ENCODE data around the gene TMEM19.
"Not testable (repeated sequence)": the region's sequence is repeated elsewhere in the genome, so short reads cannot be mapped to it uniquely, and the experiment has no call there.

The TMEM19 gene

GRCh38 chr12:71666259-71666658 is 19.6 kb upstream of the TMEM19 start:
- DNase-seq, result no peak

DNA sequence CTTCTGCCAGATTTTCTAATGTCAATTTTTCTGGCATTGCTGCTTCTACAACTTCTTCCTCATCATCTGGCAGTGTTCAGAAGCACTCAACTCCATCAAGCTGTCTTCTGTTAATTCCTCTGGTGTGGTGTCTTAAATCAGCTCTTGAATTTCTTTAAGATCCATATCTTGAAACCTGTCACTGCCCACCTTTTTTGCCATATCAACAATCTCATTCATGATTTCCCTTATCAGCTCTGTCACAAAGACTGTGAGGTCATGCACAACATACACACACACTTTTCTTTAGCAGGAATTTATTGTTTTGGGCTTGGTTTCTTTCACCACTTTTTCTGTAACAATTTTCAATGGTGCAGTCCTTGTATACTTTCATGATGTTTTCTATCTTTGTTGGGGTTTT is 14.6 kb upstream of the TMEM19 start:
- no peak for DNase-seq

DNA sequence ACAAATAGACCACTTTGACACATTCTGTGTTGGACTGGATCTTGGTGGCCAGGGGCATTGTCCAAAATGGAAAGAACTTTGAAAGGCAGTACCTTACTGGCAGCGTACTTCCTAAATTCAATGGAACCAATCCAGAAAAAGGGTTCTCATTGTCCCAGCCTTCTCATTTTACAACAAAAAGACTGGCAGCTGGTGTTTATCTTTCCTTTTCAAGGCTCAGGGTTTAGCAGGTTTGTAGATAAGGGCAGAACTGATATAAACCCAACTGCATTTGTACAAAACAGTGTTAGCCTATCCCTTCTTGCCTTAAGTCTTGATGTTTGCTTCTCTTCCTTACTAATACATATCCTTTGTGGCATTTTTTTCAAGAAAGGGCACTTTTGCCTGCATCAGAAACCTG is 14.1 kb upstream of the TMEM19 start:
- no peak for DNase-seq

DNA sequence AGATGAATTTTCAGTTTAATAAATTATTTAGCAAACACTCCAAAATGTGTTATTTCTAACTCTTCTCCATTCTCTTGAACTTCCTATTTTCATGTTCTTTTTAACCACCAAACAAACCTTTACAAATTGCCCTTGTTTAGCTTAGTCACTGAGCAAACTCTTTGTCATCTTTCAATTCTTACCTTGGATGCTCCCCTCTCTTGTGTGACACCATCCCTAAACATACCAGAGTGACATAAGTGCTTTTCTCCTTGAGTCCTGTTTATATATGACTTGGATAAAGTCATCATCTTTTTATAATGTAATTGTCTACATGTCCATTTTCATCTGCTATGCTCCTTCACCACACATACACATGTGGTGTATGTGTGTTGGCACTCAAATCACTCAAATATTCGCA is 3.4 kb upstream of the TMEM19 start:
- no peak for DNase-seq

- no peak for DNase-seq
Measured at GRCh38 chr12:71683633-71684032, 2.2 kb upstream of the TMEM19 start.

DNA sequence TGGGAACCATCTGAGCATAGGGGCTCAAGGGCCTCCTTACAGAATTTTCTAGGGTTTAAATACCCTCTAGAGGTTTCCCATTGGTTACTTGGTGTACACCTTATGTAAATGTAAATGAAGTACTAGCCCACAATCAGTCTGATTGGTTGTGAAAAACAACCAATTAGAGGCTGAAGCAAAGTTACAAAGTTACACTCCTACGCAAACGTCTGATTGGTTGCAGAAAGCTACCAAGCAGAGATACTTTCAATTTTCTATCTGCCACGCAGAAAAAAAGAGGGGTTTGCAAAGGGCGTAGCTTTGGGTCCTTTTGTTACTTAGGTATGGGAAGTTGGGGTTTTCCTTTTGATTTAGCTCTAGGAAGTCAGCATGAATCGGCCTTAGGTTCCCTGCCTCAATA is 1.8 kb upstream of the TMEM19 start:
- no peak for DNase-seq

- DNase-seq, result no peak
Measured at GRCh38 chr12:71685312-71685906, 473 bp upstream of the TMEM19 start.

DNA sequence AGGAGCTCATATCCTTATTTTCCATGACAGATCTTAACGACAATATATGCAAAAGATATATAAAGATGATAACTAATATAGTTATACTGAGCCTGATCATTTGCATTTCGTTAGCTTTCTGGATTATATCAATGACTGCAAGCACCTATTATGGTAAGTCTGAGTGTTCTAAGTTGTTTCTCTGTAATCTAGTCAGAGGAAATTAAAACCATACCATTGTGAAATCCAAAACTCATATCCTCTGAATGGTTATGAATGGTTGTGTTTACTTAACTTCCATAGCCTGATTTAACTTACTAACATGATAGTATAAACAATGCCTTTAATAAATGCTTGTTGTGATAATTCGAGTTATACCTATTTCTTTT is 760 bp downstream of the TMEM19 start:
- DNase-seq, result no peak

DNA sequence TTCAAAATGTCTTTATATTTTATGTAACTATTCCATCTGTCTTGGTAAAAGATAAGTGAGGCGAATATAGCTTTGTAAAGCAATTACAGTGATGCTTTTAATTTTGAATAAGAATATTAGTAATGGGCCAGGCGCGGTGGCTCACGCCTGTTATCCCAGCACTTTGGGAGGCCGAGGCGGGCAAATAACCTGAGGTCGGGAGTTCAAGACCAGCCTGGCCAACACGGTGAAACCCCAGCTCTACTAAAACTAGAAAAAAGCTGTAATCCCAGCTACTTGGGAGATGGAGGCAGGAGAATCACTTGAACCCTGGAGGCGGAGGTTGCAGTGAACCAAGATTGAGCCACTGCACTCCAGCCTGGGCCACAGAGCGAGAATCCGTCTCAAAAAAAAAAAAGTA is 1.3 kb downstream of the TMEM19 start:
- DNase-seq, result not testable (repeated sequence)

GRCh38 chr12:71688961-71689570 is 3.2 kb downstream of the TMEM19 start:
- no peak for DNase-seq

DNA sequence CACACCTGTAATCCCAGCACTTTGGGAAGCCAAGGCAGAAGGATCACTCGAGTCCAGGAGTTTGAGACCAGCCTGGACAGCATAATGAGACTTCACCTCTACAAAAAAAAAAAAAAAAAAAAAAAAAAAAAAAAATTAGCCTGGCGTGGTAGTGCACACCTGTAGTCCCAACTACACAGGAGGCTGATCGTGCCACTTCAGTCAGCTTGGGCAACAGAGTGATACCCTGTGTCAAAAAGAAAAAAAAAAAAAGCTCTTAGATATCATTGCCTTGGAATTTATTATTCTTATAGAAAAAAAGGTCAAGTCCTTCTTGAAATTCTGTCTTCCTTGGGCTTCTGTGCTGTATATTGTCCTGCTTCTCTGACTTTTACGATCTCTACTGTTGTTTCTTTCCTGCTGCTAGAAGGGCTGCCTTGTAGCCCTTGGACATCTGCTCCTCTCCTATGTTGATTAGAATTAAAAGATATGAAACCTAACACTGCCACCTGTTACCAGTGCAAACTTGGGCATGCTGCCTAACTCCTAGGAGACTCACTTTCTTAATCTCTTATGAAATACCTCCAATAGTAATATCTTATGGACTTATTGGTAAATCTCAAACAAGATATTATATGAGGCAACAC is 5.7 kb downstream of the TMEM19 start:
- DNase-seq, result no peak

- no peak for DNase-seq
Measured at GRCh38 chr12:71693126-71693525, 7.2 kb downstream of the TMEM19 start.

DNA sequence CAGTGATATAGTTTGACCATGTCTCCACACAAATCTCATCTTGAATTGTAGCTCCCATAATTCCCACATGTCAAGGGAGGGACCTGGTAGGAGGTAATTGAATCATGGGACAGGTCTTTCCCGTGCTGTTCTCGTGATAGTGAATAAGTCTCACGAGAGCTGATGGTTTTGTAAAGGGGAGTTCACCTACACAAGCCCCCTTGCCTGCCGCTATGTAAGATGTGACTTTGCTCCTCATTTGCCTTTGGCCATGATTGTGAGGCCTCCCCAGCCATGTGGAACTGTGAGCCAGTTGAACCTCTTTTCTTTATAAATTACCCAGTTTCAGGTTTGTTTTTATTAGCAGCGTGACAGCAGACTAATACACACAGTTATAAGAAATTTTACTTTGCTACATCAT is 7.8 kb downstream of the TMEM19 start:
- DNase-seq, result not testable (repeated sequence)

- no peak for DNase-seq
Measured at GRCh38 chr12:71694099-71694820, 8.4 kb downstream of the TMEM19 start.

- DNase-seq, result no peak
Measured at GRCh38 chr12:71695782-71696181, 9.9 kb downstream of the TMEM19 start.

- not testable (repeated sequence) for DNase-seq
Measured at GRCh38 chr12:71702181-71702580, 16.3 kb downstream of the TMEM19 start.

- no peak for DNase-seq
Measured at GRCh38 chr12:71702590-71702989, 16.7 kb downstream of the TMEM19 start.

- no peak for DNase-seq
Measured at GRCh38 chr12:71703206-71703605, 17.3 kb downstream of the TMEM19 start.

DNA sequence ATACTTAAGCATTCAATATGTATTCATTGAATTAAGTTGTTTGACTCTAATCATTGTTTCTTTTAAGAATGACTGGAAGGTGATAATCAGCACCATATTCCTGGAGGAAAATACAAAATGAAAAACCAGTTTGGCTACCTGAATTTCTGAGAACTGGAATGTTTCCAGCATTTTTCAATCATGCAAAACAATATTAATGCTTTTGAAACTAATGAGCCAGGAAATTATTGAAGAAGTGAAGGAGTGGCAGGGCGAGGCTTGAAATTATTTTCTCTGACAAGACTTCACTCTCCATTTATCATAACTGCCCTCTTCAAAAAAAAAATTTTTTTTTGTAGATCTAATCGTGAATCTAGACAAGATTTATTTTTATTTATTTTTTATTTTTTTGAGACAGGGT is 19.0 kb downstream of the TMEM19 start:
- DNase-seq, result no peak

- DNase-seq, result no peak
Measured at GRCh38 chr12:71708658-71709057, 22.8 kb downstream of the TMEM19 start.

DNA sequence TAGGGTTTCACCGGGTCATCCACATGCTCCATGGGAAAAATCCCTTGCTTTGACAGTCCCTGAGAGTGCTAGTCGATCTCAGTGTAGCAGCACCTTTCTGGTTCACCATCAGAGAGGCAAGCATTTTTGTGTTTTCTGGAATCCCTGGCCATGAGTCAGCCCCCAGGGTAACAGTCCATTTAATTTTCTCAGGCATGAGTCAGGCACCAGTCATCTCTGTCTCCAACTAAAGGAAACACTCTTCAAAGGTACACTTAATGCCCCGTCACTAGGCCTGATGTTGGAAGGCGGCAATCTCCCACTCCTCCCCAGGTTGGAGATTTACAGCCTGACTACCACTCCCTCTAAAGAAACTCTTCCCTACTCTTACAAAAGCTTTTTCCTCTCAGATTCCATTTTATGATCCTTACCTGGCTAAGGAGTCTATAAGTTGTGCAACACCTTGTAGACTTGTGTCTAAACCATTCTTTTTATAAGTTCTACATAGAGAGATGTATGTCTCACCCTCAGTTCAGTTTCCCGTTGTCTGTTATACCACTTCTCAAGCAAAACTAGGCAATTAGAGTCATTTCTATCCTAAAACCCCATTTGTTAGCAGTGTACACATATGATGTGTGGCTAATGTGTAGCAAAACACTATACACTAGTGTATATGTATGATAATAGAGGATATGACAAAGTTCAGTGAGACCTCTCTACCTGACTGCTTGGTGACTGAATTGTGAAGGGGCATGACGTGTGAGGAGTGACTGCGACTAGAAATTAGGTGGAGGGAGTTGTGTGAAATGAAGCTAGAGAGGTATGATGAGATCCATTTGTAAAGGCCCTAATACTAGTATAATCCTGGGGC is 24.6 kb downstream of the TMEM19 start:
- DNase-seq, result no peak

GRCh38 chr12:71718611-71719010 is 32.7 kb downstream of the TMEM19 start:
- DNase-seq, result no peak

All from CD4-positive, alpha-beta T cell treated with Interferon gamma for 1 hour (primary cell).